ENCODE results near the gene GRB10.
"Not testable (repeated sequence)": the region's sequence is repeated elsewhere in the genome, so short reads cannot be mapped to it uniquely, and the experiment has no call there.

The GRB10 gene

DNA sequence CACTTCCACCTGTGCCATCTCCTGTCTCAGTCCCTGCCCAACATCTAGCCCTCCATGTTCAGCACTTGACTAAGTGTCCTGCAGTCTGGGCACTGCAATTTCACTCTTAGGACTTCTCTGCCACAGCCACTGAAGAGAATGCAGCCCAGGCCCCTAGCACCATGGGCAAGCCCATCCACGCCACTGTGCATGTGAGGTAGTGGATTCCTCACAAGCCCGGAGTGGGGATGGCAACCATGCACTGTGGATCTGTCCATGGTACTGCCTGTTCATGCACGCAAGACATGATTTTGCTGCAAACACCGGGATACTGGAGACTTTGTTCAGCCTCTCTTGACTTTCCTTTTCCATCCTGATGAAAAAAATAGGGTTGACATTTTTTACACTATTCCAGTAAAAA, 229.8 kb downstream of the GRB10 start:
- H3K4me3 ChIP-seq = no peak overlapping the region
- H3K27ac ChIP-seq = no peak overlapping the region

DNA sequence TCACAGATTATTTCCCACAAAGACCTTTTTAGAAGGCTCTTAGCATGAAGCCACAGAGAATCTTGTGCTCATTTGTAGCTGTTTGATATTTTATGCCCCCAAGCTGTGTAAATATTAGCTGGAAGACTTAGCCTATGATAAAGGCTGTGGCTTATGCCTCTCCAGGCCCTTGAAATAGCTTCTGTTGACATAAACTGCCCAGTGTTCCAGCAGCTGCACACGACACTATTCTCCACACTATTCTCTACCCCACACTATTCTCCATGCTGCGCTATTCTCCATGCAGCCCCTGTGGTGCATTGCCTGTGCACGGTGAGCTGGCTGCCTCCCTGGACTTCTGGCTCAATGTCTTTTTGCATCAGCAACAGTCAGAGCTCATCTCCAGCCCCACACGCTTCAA, 230.6 kb downstream of the GRB10 start:
- no peak overlapping the region for H3K27ac ChIP-seq
- no peak overlapping the region for H3K4me3 ChIP-seq

DNA sequence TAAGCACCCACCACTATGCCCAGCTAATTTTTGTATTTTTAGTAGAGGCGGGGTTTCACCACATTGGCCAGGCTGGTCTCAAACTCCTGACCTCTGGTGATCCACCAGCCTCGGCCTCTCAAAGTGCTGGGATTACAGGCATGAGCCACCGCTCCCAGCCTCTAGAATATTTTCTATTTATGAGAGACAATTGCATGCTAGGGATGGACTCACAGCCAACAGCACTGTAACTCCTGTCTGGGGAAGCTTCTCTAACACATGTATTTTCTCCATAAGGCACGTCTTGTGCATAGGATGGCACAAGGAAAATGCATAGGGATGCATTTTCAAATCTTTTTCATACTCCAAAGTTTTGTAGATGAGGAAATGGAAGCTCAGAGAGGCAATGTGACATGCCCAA, 237.1 kb downstream of the GRB10 start:
- H3K27ac ChIP-seq, H3K4me3 ChIP-seq: not testable (repeated sequence)

DNA sequence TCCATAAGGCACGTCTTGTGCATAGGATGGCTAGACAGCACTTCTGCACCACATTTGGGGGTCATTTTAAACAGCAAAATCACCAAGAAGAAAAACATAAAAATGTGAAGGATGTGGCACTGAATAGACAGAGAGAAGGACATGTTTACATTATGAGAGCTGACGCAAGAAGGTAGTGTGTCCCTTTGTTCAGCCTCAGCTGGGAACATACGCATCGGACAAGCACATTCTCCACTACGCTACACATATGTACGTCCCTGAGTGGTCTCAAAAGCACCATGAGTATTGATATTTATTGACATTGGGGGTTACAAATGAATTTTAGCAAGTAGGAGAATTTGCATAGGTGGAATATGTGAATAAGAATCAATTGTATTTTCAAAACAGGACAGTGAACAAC, 237.7 kb downstream of the GRB10 start:
- Histone ChIP-seq H3K27ac (no peak overlapping the region), H3K4me3 (no peak overlapping the region)

DNA sequence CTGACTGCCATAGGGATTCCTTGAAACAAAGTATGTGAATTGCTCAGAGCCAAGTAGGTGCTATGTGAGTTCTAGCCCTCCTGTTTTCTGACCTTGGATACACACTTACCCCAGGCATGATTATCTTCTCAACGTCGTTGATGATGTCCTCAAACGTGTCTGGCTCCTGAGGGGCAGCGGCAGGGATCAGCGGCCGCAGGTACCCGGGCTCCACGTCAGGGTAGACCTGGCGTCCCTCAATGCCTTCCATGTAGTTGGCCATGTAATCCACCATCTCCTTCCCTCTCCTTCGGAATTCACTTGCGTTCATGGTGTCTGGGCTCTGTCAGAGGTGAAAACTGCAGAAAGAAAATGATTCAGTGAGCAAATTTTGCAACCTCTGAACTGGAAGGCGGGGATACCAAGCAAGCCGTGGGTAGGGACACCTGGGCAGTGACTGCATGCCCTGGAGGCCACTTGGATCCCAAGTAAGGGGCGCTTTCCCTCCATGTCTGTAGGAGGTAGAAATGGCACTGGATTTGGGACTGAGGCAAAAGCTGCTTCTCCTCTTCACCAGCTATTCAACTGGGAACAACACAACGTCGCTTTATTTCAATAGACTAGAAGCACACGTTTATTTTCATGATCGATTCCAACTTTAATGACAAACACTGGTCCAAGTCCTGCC, 238.8 kb downstream of the GRB10 start:
- Histone ChIP-seq H3K27ac (no peak overlapping the region), H3K4me3 (no peak overlapping the region)

DNA sequence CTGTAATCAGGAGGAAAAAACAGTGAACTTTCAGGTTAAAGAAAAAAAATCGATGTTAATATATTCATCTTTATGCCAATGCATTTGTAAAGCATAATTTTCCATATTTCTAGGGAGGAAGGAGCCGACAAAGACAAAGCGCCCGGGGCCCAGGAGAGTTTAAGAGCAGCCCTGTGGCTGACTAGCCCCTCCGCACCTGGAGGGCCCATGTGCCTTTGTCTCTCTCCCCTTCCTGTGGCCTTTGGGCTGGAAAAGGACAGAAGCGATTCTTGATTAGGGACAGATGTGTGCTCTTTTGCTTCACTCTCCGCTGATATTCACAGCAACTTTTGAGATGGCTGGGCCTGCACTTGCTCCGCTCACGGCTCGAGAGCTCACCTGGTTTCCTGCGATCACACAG, 240.6 kb downstream of the GRB10 start:
- H3K27ac ChIP-seq = no peak overlapping the region
- H3K4me3 ChIP-seq = no peak overlapping the region

DNA sequence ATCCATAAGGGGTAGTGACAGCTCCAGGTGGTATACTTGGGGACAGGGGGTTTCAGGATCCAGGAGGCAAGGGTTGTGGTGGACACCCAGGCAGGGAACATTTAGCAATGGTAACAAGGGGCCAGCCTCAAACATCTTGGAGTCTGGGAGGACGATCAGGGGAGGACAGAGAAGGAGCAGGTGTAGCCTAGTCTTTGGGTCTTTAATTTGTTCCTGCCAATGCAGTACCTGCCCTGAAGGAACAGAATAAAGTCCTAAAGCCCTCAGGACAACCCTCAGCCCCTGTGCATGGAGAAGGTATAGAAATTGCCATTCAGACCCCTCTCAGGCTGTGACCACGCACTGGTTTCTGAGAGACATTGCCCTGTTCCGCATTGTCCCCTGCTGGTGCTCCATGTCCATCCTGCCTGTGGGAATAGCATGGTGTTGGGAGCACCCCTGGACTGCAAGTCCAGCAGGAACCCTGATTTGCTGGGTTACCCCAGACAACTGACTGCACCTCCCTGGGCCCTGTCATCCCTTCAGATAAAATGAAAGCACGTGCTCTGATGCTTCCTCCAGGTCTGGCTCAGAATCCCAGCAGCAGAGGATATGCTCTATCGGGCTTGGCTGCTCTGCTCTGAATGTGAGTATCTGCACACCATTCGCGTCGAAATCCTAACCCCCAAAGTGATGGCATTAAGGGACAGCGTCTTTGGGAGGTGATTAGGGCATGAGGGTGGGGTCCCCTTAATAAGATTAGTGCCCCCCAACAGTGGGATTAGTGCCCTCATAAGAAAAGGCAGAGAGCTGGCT, 241.7 kb downstream of the GRB10 start:
- no peak overlapping the region for H3K4me3 ChIP-seq
- H3K27ac ChIP-seq = no peak overlapping the region

All from skin epidermis (tissue), 12 donors.